AG09309 (cell line): ENCODE results near the gene LPA.

ENCODE experiments used
- DNase-seq: peaks from one replicate; pipeline ENCODE4 v3.0.0-alpha.2; 2010; ENCODE audit warnings: low read depth
- H3K4me3 ChIP-seq: 2 replicates; pipeline ENCODE4 v1.5.1; 2011; ENCODE audit warnings: mild to moderate bottlenecking, low read depth, low read length, moderate library complexity; ENCODE audit not compliant: control insufficient read depth
- TF ChIP-seq, protein P1 (sequence below): IDR thresholded peaks from 2 replicates; pipeline ENCODE4 v1.5.1; 2011; ENCODE audit warnings: mild to moderate bottlenecking, low read depth, low read length, inconsistent platforms; ENCODE audit not compliant: insufficient read depth, control insufficient read depth; ENCODE audit errors: missing control alignments

Gene LPA

DNA sequence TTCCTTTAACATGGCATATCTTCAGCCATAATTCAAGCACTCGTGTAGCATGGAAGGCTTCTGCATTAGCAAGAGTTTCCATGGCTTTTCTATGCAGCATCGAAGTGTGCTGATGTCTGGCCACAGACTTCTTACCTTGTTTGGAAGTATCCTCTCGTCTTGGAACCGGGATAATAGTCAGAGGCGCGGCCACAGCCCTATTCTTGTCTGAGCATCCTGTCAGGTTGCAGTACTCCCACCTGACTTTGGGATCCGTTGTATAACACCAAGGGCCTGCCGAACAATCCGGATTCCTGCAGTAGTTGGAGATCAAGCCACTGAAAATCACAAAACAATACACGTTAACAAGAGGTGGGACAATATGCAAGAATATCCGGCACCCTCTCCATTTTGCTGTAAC is 177.0 kb downstream of the LPA start:
- H3K4me3 ChIP-seq: no peak overlapping the region
- TF ChIP-seq, protein P1, sequence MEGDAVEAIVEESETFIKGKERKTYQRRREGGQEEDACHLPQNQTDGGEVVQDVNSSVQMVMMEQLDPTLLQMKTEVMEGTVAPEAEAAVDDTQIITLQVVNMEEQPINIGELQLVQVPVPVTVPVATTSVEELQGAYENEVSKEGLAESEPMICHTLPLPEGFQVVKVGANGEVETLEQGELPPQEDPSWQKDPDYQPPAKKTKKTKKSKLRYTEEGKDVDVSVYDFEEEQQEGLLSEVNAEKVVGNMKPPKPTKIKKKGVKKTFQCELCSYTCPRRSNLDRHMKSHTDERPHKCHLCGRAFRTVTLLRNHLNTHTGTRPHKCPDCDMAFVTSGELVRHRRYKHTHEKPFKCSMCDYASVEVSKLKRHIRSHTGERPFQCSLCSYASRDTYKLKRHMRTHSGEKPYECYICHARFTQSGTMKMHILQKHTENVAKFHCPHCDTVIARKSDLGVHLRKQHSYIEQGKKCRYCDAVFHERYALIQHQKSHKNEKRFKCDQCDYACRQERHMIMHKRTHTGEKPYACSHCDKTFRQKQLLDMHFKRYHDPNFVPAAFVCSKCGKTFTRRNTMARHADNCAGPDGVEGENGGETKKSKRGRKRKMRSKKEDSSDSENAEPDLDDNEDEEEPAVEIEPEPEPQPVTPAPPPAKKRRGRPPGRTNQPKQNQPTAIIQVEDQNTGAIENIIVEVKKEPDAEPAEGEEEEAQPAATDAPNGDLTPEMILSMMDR: no peak
- no peak for DNase-seq
